CD14-positive monocyte (primary cell): ENCODE measurements around the gene PRKD3. TPM values are rescaled to one million over a fixed set of nuclear protein-coding genes. Genes with fewer than 3 reads are reported as not detected.

ENCODE experiments used
- DNase-seq, 3 donors: peaks; one replicate each; pipeline ENCODE4 v3.0.0-alpha.2; 2011 to 2022
- H2AFZ ChIP-seq: 2 replicates; pipeline ENCODE4 v1.6.0; 2012; ENCODE audit warnings: mild to moderate bottlenecking, low read depth, low read length, inconsistent platforms; ENCODE audit not compliant: insufficient read depth, poor library complexity, severe bottlenecking
- H3K27ac ChIP-seq, 2 donors: 1 replicate in 1 of 2; 2 replicates in 1 of 2; pipeline ENCODE4 v1.5.1; 2012 to 2013; ENCODE audit warnings: low read length in 2 of 2, control low read depth in 1 of 2, inconsistent platforms in 1 of 2, low read depth in 1 of 2, mild to moderate bottlenecking in 1 of 2
- H3K27me3 ChIP-seq, 2 donors: one replicate each; pipeline versions ENCODE4 v1.6.0 to v1.6.1; 2011 to 2013; ENCODE audit warnings: low read length in 2 of 2; ENCODE audit not compliant: control insufficient read depth in 2 of 2, insufficient read depth in 2 of 2
- H3K36me3 ChIP-seq, 2 donors: replicated peaks in 1 of 2; 1 replicate in 1 of 2; 2 replicates in 1 of 2; pipeline versions ENCODE4 v1.5.1 to v1.6.1; 2012 to 2013; ENCODE audit warnings: low read length in 2 of 2, control low read depth in 1 of 2, inconsistent platforms in 1 of 2, mild to moderate bottlenecking in 1 of 2; ENCODE audit not compliant: insufficient read depth in 2 of 2, control insufficient read depth in 1 of 2
- H3K4me1 ChIP-seq, 2 donors: 1 replicate in 1 of 2; 2 replicates in 1 of 2; pipeline versions ENCODE4 v1.5.1 to v1.6.1; 2012 to 2013; ENCODE audit warnings: low read length in 2 of 2, control low read depth in 1 of 2, inconsistent platforms in 1 of 2, mild to moderate bottlenecking in 1 of 2, moderate library complexity in 1 of 2; ENCODE audit not compliant: insufficient read depth in 2 of 2, control insufficient read depth in 1 of 2
- H3K4me2 ChIP-seq: replicated peaks from 2 replicates; pipeline ENCODE3; 2012; ENCODE audit warnings: low read length, moderate library complexity, mild to moderate bottlenecking; ENCODE audit not compliant: poor library complexity, severe bottlenecking; ENCODE audit errors: extremely low read depth
- H3K4me3 ChIP-seq, 3 experiments: fragments of 200-600 bp in 1 of 3; sonication (generic) in 1 of 3; replicated peaks in 1 of 3; 1 replicate in 2 of 3; 2 replicates in 1 of 3; pipeline ENCODE4 v1.5.1; 2011 to 2013; ENCODE audit warnings: low read length in 3 of 3, mild to moderate bottlenecking in 3 of 3, control low read depth in 2 of 3, low read depth in 2 of 3, inconsistent platforms in 1 of 3, moderate library complexity in 1 of 3
- H3K79me2 ChIP-seq: 2 replicates; pipeline ENCODE4 v1.6.0; 2012; ENCODE audit warnings: mild to moderate bottlenecking, control low read depth, inconsistent platforms, low read length, moderate library complexity; ENCODE audit not compliant: insufficient read depth
- H3K9ac ChIP-seq: 2 replicates; pipeline ENCODE4 v1.6.0; 2017; ENCODE audit warnings: low read length, mild to moderate bottlenecking; ENCODE audit not compliant: insufficient read depth, poor library complexity, severe bottlenecking
- H3K9me3 ChIP-seq, 2 donors: replicated peaks in 1 of 2; 1 replicate in 1 of 2; 2 replicates in 1 of 2; pipeline versions ENCODE4 v1.5.1 to v1.6.1; 2012 to 2013; ENCODE audit warnings: low read length in 2 of 2, control low read depth in 1 of 2; ENCODE audit not compliant: control insufficient read depth in 1 of 2, insufficient read depth in 1 of 2
- H4K20me1 ChIP-seq: 2 replicates; pipeline ENCODE4 v1.6.0; 2012; ENCODE audit warnings: mild to moderate bottlenecking, low read length, control low read depth, moderate library complexity; ENCODE audit not compliant: insufficient read depth
- H3K27ac Mint-ChIP-seq, 7 donors: one replicate each; pipeline ENCODE4 v1.8.0; 2020; ENCODE audit warnings: mild to moderate bottlenecking in 7 of 7, mixed read lengths in 7 of 7, moderate library complexity in 6 of 7, inconsistent platforms in 2 of 7
- H3K27me3 Mint-ChIP-seq, 3 donors: one replicate each; pipeline ENCODE4 v1.8.0; 2021 to 2022; ENCODE audit warnings: low read depth in 3 of 3, mild to moderate bottlenecking in 3 of 3, mixed read lengths in 3 of 3, moderate library complexity in 3 of 3, inconsistent platforms in 1 of 3
- H3K36me3 Mint-ChIP-seq, 2 donors: one replicate each; pipeline ENCODE4 v1.8.0; 2020; ENCODE audit warnings: mixed read lengths in 2 of 2, inconsistent platforms in 1 of 2, mild to moderate bottlenecking in 1 of 2
- H3K4me1 Mint-ChIP-seq: one replicate; pipeline ENCODE4 v1.8.0; 2020; ENCODE audit warnings: mild to moderate bottlenecking, mixed read lengths
- H3K4me3 Mint-ChIP-seq, 2 donors: one replicate each; pipeline ENCODE4 v1.8.0; 2020; ENCODE audit warnings: mild to moderate bottlenecking in 2 of 2, mixed read lengths in 2 of 2, moderate library complexity in 1 of 2
- H3K9me3 Mint-ChIP-seq, 7 donors: one replicate each; pipeline ENCODE4 v1.8.0; 2020 to 2022; ENCODE audit warnings: mixed read lengths in 7 of 7, mild to moderate bottlenecking in 6 of 7, moderate library complexity in 6 of 7, inconsistent platforms in 2 of 7
- WGBS: methylation state at CpG from one replicate; pipeline ENCODE4 v1.1.5; 2013; ENCODE audit warnings: missing lambda C conversion rate; ENCODE audit not compliant: insufficient coverage; 5-methylcytosine and 5-hydroxymethylcytosine counted together
- intact Hi-C, 2 donors: fragments of 100-400 bp; cut with micrococcal nuclease; formaldehyde crosslinking; loops; one replicate each; pipeline versions ENCODE4 v1.15.0 to v1.15.1; 2023
- polyA plus RNA-seq, 3 donors: library from polyadenylated mRNA; depleted of rRNA in 1 of 3; unstranded in 2 of 3; stranded (reverse) in 1 of 3; fragments of 300-500 nt in 2 of 3; fragments of >200 nt in 1 of 3; fragmentation: Illumina TruSeq in 2 of 3; gene quantifications; 1 replicate in 2 of 3; 2 replicates in 1 of 3; pipeline ENCODE4 v1.2.3, GENCODE V29; 2012 to 2021
- small RNA-seq: library from RNA; depleted of rRNA; stranded (forward); fragments of <200 nt; gene quantifications from one replicate; pipeline ENCODE3, GENCODE V24; 2012; ENCODE audit warnings: low read depth; ENCODE audit not compliant: insufficient read length
- TF ChIP-seq, protein P1 (sequence below): fragments of 200-600 bp; IDR thresholded peaks from one replicate; pipeline ENCODE4 v1.8.0; 2022; ENCODE audit warnings: antibody characterized with exemption, mild to moderate bottlenecking

PRKD3 gene
- polyA plus RNA-seq, 3 donors = 14.2 to 17.5 (median 16.9) TPM

GRCh38 chr2:37276291-37276690 lies 48.3 kb downstream of the PRKD3 start:
- Mint-ChIP-seq H3K4me1 (peaks cover 35% of the 10 kb centered on the region), H3K9me3 (peaks cover 0 to 2% (median 0%) of the 10 kb centered on the region in 7 donors), H3K27me3 (peaks cover 0 to 2% (median 0%) of the 10 kb centered on the region in 3 donors), H3K36me3 (peaks cover 54 to 62% of the 10 kb centered on the region in 2 donors), H3K27ac (no peak overlapping the region), H3K4me3 (no peak overlapping the region)
- Histone ChIP-seq H3K27ac (no peak overlapping the region), H2AFZ (no peak overlapping the region), H3K27me3 (no peaks in the 10 kb centered on the region), H3K79me2 (no peaks in the 10 kb centered on the region), H3K9ac (no peak overlapping the region), H3K9me3 (no peaks in the 10 kb centered on the region), H3K4me2 (no peak overlapping the region), H3K36me3 (peaks cover 43 to 96% of the 10 kb centered on the region in 2 donors), H3K4me3 (no peak overlapping the region), H3K4me1 (peaks cover 23% of the 10 kb centered on the region in 2 donors), H4K20me1 (peaks cover 4% of the 10 kb centered on the region)
- TF ChIP-seq, protein P1, sequence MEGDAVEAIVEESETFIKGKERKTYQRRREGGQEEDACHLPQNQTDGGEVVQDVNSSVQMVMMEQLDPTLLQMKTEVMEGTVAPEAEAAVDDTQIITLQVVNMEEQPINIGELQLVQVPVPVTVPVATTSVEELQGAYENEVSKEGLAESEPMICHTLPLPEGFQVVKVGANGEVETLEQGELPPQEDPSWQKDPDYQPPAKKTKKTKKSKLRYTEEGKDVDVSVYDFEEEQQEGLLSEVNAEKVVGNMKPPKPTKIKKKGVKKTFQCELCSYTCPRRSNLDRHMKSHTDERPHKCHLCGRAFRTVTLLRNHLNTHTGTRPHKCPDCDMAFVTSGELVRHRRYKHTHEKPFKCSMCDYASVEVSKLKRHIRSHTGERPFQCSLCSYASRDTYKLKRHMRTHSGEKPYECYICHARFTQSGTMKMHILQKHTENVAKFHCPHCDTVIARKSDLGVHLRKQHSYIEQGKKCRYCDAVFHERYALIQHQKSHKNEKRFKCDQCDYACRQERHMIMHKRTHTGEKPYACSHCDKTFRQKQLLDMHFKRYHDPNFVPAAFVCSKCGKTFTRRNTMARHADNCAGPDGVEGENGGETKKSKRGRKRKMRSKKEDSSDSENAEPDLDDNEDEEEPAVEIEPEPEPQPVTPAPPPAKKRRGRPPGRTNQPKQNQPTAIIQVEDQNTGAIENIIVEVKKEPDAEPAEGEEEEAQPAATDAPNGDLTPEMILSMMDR = no peak
- DNase-seq = no peak
- no CpG with 5 or more reads among the region's 2 CpGs for WGBS
- intact Hi-C loops = no loop called here

Small RNAs within 50 kb of the gene (small RNA-seq; reads per million reads assigned to genes)
- not detected for gene RNU6-939P

Other genes with a start within 250 kb of the PRKD3 start
- 10 to 100 TPM in 1 of 3 donors, 1 to 10 TPM in 2; 3.5 to 21.6 (median 3.8) TPM for gene HEATR5B, start 240.5 kb downstream of the PRKD3 start, polyA plus RNA-seq
- gene GPATCH11, start 240.3 kb downstream of the PRKD3 start, polyA plus RNA-seq = 1 to 10 TPM; 3.1 to 5.7 (median 3.8) TPM
- 10 to 100 TPM in 2 of 3 donors, 1 to 10 TPM in 1; 7.9 to 23.4 (median 17.6) TPM for gene EIF2AK2, start 167.9 kb downstream of the PRKD3 start, polyA plus RNA-seq
- not detected for gene SULT6B1, start 136.2 kb downstream of the PRKD3 start, polyA plus RNA-seq
- gene CEBPZOS, start 128.3 kb downstream of the PRKD3 start, polyA plus RNA-seq = 10 to 100 TPM; 12.6 to 19.3 (median 18.2) TPM
- 10 to 100 TPM in 2 of 3 donors, 1 to 10 TPM in 1; 5.7 to 11.2 (median 11.1) TPM for gene CEBPZ, start 93.2 kb downstream of the PRKD3 start, polyA plus RNA-seq
- 10 to 100 TPM in 1 of 3 donors, 1 to 10 TPM in 2; 4.7 to 12.2 (median 5.6) TPM for gene NDUFAF7, start 93.2 kb downstream of the PRKD3 start, polyA plus RNA-seq
- gene QPCT, start 19.8 kb upstream of the PRKD3 start, polyA plus RNA-seq = 100 to 1,000 TPM in 2 of 3 donors, 10 to 100 TPM in 1; 54.7 to 302 (median 272) TPM